Ovary (tissue), 3 donors: ENCODE measurements around the gene PRDM8.

Source experiments
- CTCF ChIP-seq, 3 donors: fragments of 450-650 bp in 2 of 3; fragments of 200-600 bp in 1 of 3; IDR thresholded peaks; one replicate each; pipeline versions ENCODE4 v1.5.1 to v1.8.0; 2016 to 2022; ENCODE audit warnings: antibody characterized with exemption in 3 of 3, mild to moderate bottlenecking in 1 of 3
- EP300 ChIP-seq: sonication (generic); formaldehyde crosslinking; IDR thresholded peaks from one replicate; pipeline ENCODE4 v1.6.1; 2017; ENCODE audit warnings: antibody characterized with exemption
- donor health status: DM: no; HTN: no; CAD: no.

- TF ChIP-seq EP300 = no peak
- no peak for TF ChIP-seq CTCF (IDR thresholded peaks at IDR 0.05)
These were observed 9.3 kb downstream of the PRDM8 start for GRCh38 chr4:80206521-80207171.
